GM12892 (cell line): ENCODE results near the gene VCL. TPM values are rescaled to one million over a fixed set of nuclear protein-coding genes. Genes with fewer than 3 reads are reported as not detected.
"Not testable (repeated sequence)": the region's sequence is repeated elsewhere in the genome, so short reads cannot be mapped to it uniquely, and the experiment has no call there.

ENCODE experiments used
- DNase-seq: peaks from one replicate; pipeline ENCODE4 v3.0.0; 2011; ENCODE audit not compliant: insufficient read length
- FAIRE-seq: peaks from 2 replicates; lab custom pipeline; 2011; peaks lifted over from hg19 to GRCh38; lab: Jason Lieb, UNC
- POLR2A ChIP-seq: IDR thresholded peaks from 2 replicates; pipeline ENCODE4 v1.6.1; 2011; ENCODE audit warnings: low read depth, low read length, control low read depth
- POLR2AphosphoS5 ChIP-seq: IDR thresholded peaks from 2 replicates; pipeline ENCODE4 v1.6.1; 2011; ENCODE audit warnings: low read depth, low read length, control low read depth
- TAF1 ChIP-seq: IDR thresholded peaks from 2 replicates; pipeline ENCODE4 v1.6.1; 2011; ENCODE audit warnings: low read depth, mild to moderate bottlenecking, control low read depth, low read length, borderline replicate concordance
- polyA plus RNA-seq: library from polyadenylated mRNA; unstranded; fragments of >200 nt; gene quantifications from one replicate; pipeline ENCODE4 v1.2.1, GENCODE V29; 2012; ENCODE audit warnings: missing spikeins, inconsistent platforms; ENCODE audit not compliant: missing spikeins

The VCL gene
- 14.2 TPM for polyA plus RNA-seq

DNA sequence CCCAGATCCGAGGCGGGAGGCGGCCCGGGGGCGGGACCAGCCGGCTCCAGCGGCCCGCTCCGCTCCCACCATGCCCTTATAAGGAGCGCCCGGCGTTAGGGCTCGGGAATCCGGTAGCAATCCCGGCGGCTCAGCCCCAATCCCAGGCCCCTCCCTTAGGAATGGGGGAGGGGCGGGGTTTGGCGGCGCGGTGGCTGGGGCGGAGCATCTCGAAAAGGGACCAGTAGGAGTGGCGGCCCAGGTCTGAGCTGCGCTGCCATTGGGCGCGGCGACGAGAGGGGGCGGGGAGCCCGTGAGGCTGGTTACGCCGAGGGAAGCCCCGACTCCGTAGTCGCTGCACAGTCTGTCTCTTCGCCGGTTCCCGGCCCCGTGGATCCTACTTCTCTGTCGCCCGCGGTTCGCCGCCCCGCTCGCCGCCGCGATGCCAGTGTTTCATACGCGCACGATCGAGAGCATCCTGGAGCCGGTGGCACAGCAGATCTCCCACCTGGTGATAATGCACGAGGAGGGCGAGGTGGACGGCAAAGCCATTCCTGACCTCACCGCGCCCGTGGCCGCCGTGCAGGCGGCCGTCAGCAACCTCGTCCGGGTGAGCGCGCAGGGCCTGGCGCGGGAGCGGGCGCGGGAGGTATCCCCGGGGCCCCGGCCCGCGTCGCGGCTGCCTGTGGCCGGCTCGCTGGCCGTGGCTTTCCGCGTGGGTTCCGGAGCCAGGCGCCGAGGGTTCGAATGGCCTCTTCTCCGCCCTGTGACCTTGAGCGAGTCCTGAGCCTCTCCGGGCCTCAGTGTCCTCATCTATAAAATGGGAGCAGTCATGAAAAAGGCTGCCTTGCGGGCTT is at the start of gene VCL:
Gene VCL, plus strand, starts transcription at position 330 of the 836 bp plus-strand sequence. Its CDS starts 92 bp downstream, at position 422.
- TF ChIP-seq TAF1 (peak; percentile 50), POLR2AphosphoS5 (peak; percentile 88), POLR2A (peak; percentile 93)
- FAIRE-seq, result peak; percentile 83
- peak; percentile 88 for DNase-seq

DNA sequence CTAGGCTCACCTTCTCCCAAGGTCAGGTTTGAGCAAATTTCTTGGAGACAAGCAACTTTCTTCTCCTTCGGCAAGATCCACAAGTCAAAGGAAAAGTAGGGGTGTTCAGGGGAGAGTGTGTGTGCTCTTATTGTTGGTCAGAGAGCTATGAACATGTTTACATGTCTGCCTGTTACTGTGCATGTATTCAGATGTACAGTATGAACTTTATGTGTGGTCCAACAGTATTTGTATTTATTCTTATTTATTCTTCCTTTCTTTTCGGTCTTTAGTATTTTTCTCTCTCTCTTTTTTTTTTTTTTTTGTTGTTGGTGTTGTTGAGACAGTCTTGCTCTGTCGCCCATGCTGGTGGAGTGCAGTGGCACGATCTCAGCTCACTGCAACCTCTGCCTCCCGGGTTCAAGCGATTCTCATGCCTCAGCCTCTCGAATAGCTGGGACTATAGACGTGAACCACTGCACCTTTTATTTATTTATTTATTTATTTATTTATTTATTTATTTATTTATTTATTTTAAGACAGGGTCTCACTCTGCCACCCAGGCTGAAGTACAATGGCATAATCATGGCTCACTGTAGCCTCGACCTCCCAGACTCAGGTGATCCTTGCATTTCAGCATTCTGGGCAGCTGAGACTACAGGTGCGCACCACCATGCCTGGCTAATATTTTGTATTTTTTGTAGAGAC is 48.8 kb upstream of the VCL start:
- TF ChIP-seq POLR2A, result no peak
- DNase-seq, result no peak
- FAIRE-seq, result no peak

DNA sequence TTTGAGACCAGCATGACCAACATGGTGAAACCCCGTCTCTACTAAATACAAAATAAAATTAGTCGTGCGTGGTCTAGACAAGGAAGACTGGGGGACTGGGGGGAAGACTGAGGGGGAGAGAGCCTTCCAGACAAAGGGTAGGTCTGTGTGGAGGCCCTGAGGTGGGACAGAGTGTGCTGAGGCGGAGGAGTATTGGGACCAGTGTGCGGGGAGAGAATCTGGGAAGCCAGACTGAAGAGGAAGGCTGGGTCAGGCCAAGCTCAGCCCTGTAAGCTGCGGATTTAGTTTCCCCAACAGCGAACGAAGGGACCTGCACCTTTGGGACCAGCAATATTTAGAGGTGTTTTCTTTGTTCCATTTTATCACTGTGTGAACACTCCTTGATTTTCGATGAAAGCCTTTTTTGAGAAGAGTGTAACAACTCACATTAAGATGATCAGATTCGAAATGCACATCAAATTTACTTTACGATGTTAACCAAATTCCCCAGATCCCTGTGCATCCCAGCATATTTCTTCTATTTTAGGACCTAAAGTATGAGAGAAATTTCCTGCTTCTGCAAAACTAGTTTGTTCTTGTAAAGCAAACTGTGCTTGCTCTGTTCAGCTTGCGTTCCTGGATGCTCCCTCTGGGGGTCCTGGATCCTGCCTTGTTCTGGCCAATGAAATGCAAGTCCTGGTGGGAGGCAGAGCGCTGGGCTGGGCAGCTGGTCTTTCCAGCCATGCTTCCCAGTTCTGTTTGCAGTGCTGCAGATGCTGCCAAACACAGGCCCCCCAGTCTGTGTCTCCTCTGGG is 47.6 kb upstream of the VCL start:
- no peak for FAIRE-seq
- TF ChIP-seq POLR2A (no peak), TAF1 (no peak)
- no peak for DNase-seq

DNA sequence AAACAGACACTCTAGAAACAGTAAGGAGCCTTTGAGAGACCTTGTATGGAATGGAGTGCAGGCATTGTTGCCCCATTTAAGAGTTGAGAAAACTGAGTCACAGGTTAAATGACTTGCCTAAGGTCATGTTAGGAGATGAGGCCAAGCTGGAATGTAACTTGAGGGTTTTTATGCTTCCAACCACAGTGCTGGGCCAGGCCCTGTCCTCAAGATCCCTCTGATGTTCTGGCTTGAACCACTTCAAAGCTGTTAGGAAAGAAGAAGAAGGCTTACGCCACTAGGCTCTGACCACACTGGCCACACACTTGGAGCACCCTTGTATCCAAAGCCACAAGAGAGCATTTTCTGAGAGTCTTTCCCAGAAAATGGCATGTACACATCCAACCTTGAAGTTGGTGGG is 44.3 kb upstream of the VCL start:
- no peak for FAIRE-seq
- TF ChIP-seq POLR2AphosphoS5 (no peak), POLR2A (no peak), TAF1 (no peak)
- no peak for DNase-seq

DNA sequence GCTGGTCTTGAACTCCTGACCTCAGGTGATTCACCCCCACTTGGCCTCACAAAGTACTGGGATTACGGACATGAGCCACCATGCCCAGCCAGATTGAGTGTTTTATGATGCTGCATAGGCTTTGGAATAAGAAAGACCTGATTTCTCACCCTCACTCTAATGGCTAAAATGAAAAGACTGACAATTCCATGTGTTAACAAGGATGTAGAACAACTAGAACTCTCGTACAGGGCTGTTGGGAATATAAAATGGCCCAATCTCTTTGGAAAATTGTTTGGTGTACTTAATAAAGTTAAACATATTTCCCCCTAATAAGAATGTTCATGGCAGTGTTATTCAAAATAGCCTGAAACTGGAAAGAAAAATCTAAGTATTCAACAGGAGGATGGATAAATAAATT is 43.2 kb upstream of the VCL start:
- TF ChIP-seq TAF1 (no peak), POLR2A (no peak), POLR2AphosphoS5 (no peak)
- FAIRE-seq, result no peak

DNA sequence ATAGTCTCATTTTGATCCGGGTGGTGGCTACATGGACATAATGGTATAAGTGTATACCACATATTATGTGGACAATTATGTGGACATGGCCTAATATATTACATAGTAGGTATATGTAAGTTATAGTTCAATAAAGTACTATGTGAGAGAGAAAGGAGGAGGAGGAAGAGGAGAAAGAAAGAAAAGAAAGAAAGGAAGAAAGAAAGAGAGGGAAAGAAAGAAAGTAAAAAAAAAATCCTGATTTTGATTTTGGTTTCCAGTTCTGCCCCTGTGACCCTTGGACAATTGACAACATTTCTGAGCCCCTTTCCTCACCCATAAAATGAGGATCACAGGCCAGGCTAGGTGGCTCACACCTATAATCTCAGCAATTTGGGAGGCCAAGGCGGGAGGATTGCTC is 42.2 kb upstream of the VCL start:
- DNase-seq (no peak), FAIRE-seq (no peak)
- TF ChIP-seq POLR2A (no peak), POLR2AphosphoS5 (no peak), TAF1 (no peak)

More for the DNA sequence above, 43.2 kb upstream of the VCL start:
- no peak for DNase-seq

DNA sequence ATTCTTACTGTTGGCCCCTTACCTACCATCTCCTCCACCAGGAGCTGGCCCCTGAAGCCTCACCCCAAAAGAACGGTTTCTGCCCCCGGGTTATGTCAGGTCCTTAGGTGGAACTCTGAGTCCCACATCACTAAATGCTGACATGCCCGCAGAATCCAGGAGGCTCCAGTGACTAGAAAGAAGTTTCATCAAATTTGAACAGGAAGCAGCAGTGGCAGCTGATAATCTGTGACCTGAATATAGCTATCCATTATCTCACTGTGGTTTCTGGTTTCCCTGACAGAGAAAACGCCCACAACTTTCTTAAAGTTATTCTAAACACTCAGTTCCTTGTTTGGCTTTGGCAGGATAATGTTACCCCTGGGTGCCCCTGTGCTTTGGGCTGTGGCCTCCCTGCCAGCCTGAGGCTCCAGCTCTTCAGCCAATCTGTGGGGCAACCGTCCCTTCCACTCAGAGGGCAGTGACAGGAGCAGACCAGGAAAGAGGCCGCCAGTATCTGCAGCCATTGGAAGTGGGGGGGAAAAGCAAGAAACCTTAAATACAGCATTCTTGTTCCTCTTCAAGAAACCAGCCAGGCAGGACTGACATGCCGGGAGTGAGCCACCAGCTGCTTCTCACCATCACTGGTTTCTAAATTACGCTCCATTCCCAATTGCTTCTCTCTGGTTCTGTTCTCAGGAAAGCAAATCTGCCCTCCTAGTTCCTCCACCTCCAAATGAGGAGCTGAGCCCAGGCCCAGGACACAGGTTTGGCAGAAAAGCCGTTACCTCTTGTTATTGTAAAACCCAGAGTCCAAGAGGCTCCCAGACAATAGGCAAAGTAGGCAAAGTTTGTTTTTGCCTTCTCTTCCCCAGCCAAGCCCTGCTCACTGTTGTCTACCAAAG is 41.2 kb upstream of the VCL start:
- FAIRE-seq, result peak; percentile 70
- no peak for TF ChIP-seq POLR2A
- TF ChIP-seq POLR2AphosphoS5, result no peak
- TF ChIP-seq TAF1, result no peak
- peak; percentile 37 for DNase-seq

DNA sequence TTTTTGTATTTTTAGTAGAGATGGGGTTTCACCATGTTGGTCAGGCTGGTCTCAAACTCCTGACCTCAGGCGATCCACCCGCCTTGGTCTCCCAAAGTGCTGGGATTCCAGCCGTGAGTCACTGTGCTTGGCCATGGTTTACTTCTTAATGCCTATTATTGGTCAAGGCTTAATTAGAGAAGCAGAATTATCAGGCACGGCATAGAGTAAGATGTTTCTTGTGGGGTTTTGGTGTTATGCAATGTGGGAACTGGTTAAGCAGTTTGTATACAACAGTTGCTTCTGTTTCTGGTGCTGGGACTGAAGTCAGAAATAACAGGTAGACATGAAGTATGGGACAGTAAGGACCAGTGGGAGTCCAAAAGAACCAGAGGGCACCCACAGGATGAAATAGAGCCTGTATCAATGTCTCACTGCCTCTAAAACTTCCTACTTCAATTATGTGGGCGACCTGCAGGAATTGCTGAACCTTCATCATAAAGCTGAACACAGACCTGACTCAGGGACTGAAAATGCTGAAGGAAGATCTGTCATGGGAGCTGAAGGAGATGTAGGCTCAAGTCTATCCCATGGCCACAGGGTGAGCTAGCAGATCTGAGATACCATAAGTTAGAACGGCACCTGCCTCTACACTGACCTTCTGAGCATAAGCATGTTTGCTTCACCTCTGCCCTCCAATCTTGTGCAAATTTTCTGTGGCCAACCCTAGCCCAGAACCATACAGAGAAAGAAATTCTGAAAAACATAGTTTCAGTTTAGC is 38.3 kb upstream of the VCL start:
- FAIRE-seq, result peak; percentile 79
- no peak for TF ChIP-seq POLR2AphosphoS5
- TF ChIP-seq TAF1, result no peak
- no peak for TF ChIP-seq POLR2A

DNA sequence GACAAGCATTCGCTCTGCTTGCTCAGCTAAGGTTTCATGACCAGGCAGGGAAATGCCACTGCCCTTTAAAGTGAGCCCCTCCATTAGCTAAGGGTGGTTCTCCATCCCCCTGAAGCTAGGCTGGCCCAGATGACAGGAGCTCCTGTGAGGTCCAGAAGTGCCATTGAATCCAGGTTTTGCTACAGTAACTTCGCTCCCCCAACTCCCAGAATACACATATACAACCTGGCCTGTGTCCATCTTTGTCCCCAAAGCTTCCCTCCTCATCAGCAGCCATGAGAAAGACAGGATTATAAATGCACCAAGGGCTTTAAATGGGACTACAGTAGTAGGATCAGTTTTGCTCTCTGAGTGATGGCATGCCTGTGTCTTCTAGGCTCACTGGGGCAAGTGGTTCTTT is 35.5 kb upstream of the VCL start:
- FAIRE-seq (no peak), DNase-seq (no peak)
- TF ChIP-seq POLR2AphosphoS5 (no peak), POLR2A (no peak), TAF1 (no peak)

More for the DNA sequence above, 38.3 kb upstream of the VCL start:
- DNase-seq, result no peak

DNA sequence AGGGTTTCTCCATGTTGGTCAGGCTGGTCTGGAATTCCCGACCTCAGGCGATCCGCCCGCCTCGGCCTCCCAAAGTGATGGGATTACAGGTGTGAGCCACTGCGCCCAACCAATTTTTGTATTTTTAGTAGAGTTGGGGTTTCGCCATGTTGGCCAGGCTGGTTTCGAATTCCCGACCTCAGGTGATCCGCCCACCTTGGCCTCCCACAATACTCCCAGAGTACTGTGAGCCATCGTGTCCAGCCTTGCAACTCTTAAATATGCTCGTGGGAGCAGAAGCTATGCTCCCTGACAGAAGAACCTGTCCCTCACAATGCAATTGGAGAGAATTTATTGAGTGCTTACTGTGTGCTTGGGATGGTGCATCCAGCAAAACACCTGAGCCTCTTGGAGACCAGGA is 34.4 kb upstream of the VCL start:
- DNase-seq, FAIRE-seq: not testable (repeated sequence)
